HG03442 (cell line): ENCODE measurements around the gene SLC4A2.

Experiments used
- ATAC-seq: cut with Tn5 transposase; IDR thresholded peaks from one replicate; pipeline ENCODE4 v1.9.1; 2021; ENCODE audit warnings: mild to moderate bottlenecking, moderate library complexity; ENCODE audit not compliant: unreplicated experiment

SLC4A2 gene

DNA sequence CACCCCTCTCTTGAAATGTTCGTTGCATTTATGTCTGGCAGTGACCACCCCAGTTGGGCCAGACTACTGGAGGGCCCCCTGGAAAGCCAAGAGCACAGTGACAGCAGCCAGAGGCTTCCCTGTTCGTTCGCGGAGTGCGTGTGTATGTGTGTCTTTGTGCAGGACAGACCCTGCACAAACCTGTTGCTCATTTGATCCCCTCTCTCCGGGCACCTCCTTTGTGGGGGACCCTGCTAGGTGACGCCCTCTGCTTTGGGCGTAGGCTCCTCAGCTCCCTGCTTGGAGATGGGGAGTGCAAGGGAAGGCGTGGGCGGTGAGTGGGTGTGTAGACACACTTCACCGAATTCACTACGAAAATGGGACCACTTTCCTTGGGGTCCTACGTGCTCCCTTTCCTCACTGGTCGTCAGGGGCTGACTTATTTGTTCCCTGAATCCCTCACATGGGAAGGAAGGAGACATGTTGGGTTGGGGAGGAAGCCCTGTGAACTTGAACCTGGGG, 65.6 kb downstream of the SLC4A2 start:
- no peak for ATAC-seq

DNA sequence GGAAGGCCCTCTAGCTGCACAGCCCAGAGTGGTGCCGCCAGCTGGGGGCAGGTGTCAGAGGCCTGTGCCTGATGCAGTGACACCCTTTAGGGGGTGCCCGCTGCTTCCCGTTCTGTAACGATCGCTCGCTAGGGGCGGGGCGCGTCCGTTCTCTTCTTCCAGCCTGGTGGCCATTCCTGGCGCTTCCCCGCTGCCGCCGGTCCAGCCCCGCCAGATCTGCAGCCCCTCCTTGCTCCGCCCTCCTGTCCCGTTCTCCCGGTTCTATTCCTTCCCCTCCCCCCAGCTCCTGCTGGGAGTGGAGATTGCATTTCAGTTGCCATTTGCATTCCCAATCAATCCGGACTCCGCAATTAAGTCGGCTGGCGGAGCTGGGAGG, 66.1 kb downstream of the SLC4A2 start:
- no peak for ATAC-seq

DNA sequence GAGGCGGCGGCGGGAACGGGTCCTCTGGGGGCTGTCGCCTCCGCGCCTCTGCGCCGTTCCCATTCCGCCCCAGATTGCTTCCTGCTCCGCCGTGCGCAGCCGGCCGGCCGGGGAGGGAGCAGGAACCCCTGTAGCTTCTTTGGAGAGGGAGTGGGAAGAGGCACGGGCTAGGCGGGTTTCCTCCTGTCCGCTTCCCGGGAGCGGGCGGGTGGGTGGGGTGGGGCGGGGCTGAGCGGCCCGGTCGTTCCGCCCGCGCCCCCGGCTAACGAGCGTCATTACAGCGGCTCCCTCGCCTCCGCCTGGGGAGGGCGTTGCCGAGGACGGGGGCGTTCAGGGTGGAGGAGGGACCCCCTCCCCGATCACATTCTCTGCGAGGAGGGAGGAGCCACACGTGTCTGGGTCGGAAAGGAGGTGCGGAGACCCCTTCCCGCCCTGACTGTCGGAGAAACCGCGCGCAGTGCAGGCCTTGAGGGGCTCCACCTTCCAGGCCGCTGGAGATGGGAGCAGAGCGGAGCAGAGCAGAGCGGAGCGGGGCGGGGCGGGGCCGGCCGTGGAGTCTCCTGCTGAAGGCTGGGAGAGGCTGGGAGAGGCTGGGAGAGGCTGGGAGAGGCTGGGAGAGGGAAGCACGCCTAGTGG, 66.6 kb downstream of the SLC4A2 start:
- no peak for ATAC-seq
